Activated naive CD4-positive, alpha-beta T cell treated with anti-CD3 and anti-CD28 coated beads, Interleukin-2, amount 50 U/mL, for 24 hours (primary cell): ENCODE measurements around the gene MEIOB.
"Not testable (repeated sequence)": the region's sequence is repeated elsewhere in the genome, so short reads cannot be mapped to it uniquely, and the experiment has no call there.

ENCODE experiments used
- H3K27ac Mint-ChIP-seq: one replicate; pipeline ENCODE4 v1.8.0; 2021; ENCODE audit warnings: mild to moderate bottlenecking, mixed read lengths
- H3K27me3 Mint-ChIP-seq: one replicate; pipeline ENCODE4 v1.8.0; 2021; ENCODE audit warnings: mixed read lengths
- H3K36me3 Mint-ChIP-seq: one replicate; pipeline ENCODE4 v1.8.0; 2021; ENCODE audit warnings: mixed read lengths
- H3K4me1 Mint-ChIP-seq: one replicate; pipeline ENCODE4 v1.8.0; 2021; ENCODE audit warnings: mixed read lengths
- H3K4me3 Mint-ChIP-seq: one replicate; pipeline ENCODE4 v1.8.0; 2021; ENCODE audit warnings: mild to moderate bottlenecking, mixed read lengths
- H3K9me3 Mint-ChIP-seq: one replicate; pipeline ENCODE4 v1.8.0; 2021; ENCODE audit warnings: mixed read lengths

Gene MEIOB

DNA sequence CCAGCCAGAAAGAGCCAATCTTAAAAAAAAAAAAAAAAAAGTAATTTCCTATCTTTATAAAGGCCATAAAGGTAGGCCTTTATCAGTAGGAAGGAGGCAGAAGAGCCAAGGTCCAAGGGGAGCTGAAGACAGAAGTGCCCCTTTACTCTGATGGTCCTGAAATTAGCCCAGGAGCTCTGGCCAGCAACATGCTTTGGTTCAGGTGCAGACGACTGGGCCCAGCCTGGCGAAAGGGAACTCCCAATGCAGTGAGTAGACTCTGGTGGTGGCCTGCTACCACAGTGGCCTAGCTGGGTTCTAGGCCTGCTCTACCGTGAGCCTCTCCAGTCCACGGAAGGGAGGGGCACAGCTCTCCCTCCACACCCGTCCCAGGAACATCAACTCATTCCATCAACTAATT lies 23.1 kb upstream of the MEIOB start:
- no peaks in the 10 kb centered on the region for H3K4me1 Mint-ChIP-seq
- peaks cover 3% of the 10 kb centered on the region for H3K27me3 Mint-ChIP-seq
- no peaks in the 10 kb centered on the region for H3K9me3 Mint-ChIP-seq
- no peak overlapping the region for H3K27ac Mint-ChIP-seq
- no peak overlapping the region for H3K4me3 Mint-ChIP-seq
- no peaks in the 10 kb centered on the region for H3K36me3 Mint-ChIP-seq

DNA sequence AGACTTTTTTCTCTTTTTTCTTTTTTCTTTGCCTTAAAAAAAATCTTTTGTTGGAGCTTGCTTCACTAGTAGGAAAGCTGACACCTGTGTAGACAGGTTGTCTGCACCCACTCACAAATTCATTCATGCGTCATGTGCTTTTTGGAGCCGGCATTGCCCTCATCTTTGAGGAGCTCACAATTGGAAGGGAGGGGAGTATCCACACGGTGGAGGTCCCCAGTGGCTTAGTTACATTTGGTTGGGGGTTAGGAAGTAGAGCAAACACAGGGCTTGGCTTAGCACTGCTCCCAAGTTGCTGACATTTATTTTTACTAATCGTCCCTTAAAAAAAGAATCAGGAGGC lies 18.7 kb upstream of the MEIOB start:
- Mint-ChIP-seq H3K4me1 (no peaks in the 10 kb centered on the region), H3K36me3 (no peaks in the 10 kb centered on the region), H3K4me3 (no peak overlapping the region), H3K27ac (no peak overlapping the region), H3K27me3 (peaks cover 3% of the 10 kb centered on the region), H3K9me3 (no peaks in the 10 kb centered on the region)

DNA sequence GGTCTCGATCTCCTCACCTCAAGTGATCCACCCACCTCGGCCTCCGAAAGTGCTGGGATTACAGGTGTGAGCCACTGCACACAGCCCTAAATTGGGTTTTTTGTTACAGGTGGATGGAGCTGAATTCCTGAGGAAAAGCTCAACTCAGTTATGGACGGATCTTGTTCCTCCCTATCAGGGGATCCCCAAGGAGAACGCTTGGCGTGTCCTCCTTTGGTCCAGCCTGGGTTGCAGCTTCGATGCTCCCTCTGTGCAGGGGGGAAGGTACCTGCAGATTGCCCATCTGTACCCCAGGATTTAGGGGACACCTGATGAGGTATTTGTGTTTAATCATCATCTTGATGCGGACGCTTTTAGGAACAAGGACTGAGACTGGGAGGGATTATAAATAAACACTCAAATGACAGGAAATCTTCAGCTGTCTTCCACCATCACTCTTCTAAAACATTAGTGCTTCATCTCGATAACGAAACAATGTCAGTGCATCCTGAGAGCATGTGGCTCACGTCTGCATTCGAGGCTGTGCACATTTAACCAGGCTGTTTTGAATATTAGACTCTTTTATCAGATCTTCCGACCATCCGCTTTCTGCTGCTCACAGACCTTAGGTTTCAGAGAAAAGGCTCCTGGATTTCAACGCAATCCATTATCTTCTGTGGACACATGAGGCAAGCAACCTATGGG lies 18.2 kb upstream of the MEIOB start:
- H3K36me3 Mint-ChIP-seq = no peaks in the 10 kb centered on the region
- H3K27ac Mint-ChIP-seq = no peak overlapping the region
- no peaks in the 10 kb centered on the region for H3K4me1 Mint-ChIP-seq
- H3K9me3 Mint-ChIP-seq = no peaks in the 10 kb centered on the region
- H3K27me3 Mint-ChIP-seq = peaks cover 3% of the 10 kb centered on the region
- H3K4me3 Mint-ChIP-seq = no peak overlapping the region

DNA sequence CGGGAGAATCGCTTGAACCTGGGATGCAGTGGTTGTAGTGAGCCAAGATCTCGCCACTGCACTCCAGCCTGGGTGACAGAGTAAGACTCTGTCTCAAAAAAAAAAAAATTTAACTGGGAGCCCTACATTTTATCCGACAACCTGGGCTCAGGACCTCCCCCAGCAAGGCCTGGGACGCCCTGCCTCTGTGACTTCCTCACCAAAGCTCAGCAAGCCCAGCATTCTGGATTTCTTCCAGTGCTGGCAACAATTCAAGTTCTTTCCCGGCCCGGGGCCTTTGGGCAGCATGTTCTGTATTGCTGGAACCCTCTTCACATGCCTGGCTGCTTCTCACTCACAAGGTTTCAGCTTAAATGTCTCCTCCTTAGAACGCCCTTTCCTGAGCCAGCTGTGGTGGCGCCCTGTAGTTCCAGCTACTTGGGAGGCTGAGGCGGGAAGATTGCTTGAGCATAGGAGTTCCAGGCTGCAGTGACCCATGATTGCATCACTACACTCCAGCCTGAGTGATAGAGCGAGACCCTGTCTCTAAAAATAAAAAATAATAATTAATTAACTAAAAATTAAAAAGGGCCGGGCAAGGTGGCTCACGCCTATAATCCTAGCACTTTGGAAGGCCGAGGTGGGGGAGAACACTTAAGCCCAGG lies 15.9 kb upstream of the MEIOB start:
- Mint-ChIP-seq H3K36me3 (no peaks in the 10 kb centered on the region), H3K27ac (no peak overlapping the region), H3K27me3 (peaks cover 3% of the 10 kb centered on the region), H3K4me1 (no peaks in the 10 kb centered on the region), H3K9me3 (no peaks in the 10 kb centered on the region), H3K4me3 (no peak overlapping the region)

DNA sequence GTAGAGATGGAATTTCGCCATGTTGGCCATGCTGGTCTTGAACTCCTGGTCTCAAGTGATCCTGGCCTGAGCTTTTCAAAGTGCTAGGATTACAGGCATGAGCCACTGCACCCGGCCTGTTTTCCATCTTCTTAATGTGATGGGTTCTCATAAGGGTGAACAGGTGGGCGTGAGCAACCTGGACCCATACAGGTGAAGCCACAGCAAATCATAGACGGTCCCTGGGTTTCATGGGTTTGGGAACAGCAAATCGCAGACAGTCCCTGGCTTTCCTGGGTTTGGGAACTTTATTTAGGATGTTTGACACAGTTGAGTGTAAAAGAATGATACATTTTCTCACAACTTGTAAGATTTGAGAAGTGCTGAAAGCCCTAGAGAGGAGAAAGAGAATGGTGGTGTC lies 12.9 kb upstream of the MEIOB start:
- Mint-ChIP-seq H3K27ac (no peak overlapping the region), H3K36me3 (no peaks in the 10 kb centered on the region), H3K4me3 (no peak overlapping the region), H3K4me1 (no peaks in the 10 kb centered on the region), H3K27me3 (no peaks in the 10 kb centered on the region), H3K9me3 (no peaks in the 10 kb centered on the region)

DNA sequence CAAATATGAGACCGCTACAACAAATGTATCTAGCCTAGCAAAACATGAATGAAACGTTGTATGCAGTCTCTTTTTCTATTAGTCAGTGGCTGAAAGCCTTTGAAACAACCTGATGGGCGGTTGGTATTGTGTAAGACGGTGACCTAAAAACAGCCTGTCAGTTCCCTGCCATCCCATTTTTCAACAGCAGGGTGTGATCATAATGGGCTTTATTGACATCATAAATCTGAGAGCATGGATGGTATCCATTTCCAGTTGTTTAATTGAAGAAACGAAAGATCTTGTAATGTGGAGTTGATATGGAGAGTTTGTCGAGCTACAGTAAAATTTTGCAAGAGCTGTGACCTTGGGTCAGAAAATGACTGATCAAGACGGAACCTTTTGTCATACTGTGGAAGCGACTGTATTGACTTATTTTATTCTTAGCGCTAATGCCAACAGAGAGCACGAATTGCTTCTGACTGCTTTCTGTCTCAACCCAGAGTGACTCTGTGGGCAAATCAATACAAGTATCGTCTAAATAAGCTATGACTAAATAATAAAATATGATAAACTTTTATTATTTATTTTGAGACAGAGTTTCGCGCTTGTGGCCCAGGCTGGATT lies 12.3 kb upstream of the MEIOB start:
- no peak overlapping the region for H3K4me3 Mint-ChIP-seq
- H3K9me3 Mint-ChIP-seq = no peaks in the 10 kb centered on the region
- no peaks in the 10 kb centered on the region for H3K4me1 Mint-ChIP-seq
- H3K36me3 Mint-ChIP-seq = no peaks in the 10 kb centered on the region
- no peaks in the 10 kb centered on the region for H3K27me3 Mint-ChIP-seq
- H3K27ac Mint-ChIP-seq = no peak overlapping the region

DNA sequence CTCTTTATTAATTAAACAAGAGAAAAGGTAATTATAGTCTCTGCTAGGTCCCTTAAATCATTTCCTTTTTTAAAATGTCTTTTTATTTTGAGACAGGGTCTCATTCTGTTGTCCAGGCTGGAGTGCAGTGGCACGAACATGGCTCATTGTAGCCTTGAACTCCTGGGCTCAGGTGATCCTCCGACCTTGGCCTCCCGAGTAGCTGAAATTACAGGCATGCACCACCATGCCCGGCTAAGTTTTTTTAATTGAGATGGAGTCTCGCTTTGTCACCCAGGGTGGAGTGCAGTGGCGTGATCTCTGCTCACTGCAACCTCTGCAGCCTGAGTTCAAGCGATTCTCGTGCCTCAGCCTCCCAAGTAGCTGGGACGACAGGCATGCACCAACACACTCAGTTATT lies 9.2 kb upstream of the MEIOB start:
- not testable (repeated sequence) for H3K36me3 Mint-ChIP-seq, H3K9me3 Mint-ChIP-seq, H3K27ac Mint-ChIP-seq, H3K4me1 Mint-ChIP-seq, H3K27me3 Mint-ChIP-seq, H3K4me3 Mint-ChIP-seq

DNA sequence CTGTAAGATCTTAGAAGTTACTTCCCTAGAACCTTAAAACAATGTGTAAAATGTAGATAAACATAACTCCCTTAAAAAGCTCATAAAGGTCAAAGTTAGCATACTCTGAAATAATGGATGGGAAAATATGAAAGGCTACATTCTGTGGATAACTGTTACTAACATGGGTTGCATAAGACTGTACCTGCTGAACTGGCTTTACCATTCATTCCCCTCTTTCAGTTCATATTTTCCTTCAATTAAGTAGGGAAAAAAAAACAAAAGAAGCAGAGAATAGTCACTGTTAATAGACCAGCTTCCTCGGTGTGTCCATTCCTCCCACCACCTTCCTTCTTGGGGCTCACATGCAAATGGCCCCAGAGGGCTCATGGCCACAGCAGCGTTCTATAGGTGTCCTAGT lies 7.5 kb upstream of the MEIOB start:
- Mint-ChIP-seq H3K9me3 (no peaks in the 10 kb centered on the region), H3K36me3 (no peaks in the 10 kb centered on the region), H3K27ac (no peak overlapping the region), H3K27me3 (peaks cover 11% of the 10 kb centered on the region), H3K4me3 (no peak overlapping the region), H3K4me1 (no peaks in the 10 kb centered on the region)

DNA sequence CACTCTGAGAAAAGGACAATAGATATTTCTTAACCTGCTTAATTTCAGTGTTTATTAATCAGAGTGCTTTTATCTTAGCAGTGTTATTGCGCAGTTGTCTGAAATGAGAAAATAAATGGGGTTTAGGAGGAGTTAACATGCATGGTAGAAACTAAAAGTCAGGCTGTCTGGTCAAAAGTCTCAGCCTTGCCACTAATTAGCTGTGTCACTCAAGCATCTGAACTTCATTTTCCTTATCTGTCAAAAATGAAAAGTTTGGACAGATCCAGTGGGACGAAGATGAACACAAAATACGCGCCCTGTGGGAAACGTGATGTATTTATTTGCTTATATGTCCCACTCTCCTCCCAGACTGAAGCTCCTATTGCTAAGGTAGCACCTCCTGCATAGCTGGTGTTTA lies 6.3 kb upstream of the MEIOB start:
- H3K27ac Mint-ChIP-seq = no peak overlapping the region

DNA sequence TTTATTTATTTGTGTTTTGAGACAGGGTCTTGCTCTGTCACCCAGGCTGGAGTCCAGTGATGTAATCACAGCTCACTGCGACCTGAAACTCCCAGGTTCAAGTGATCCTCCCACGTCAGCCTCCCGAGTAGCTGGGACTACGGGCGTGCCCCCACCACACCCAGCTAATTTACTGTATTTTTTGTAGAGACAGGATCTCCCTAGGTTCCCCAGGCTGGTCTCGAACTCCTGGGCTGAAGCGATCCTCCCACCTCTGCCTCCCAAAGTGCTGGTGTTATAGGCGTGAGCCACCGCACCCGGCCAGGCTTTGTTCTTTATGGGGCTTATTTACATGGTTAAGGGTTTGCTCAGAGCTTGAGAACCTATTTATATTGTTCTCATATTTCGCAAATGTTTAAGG lies 5.8 kb upstream of the MEIOB start:
- Mint-ChIP-seq H3K4me3 (no peak overlapping the region), H3K27me3 (peaks cover 12% of the 10 kb centered on the region), H3K4me1 (no peaks in the 10 kb centered on the region), H3K27ac (no peak overlapping the region), H3K9me3 (no peaks in the 10 kb centered on the region), H3K36me3 (no peaks in the 10 kb centered on the region)

More for the DNA sequence above, 6.3 kb upstream of the MEIOB start:
- Mint-ChIP-seq H3K4me1 (no peaks in the 10 kb centered on the region), H3K9me3 (no peaks in the 10 kb centered on the region), H3K36me3 (no peaks in the 10 kb centered on the region), H3K27me3 (peaks cover 12% of the 10 kb centered on the region), H3K4me3 (no peak overlapping the region)

DNA sequence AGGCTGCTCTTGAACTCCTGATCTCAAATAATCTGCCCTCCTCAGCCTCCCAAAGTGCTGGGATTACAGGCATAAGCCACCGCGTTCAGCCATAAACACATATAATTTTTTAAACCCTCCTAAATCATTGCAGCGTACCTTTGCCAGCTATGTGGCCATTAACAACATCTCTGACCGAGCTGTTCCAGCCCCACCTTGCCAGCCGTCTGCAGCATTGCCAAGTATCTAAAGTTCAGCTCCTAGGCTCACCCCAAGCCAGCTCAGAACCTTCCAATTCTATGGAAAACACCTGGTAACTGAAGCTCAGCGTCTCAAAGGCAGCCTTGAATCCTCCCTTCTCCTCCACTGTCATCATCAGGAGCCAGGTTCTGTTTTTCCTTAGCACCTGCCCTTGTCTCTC lies 5.1 kb upstream of the MEIOB start:
- Mint-ChIP-seq H3K27me3 (peaks cover 16% of the 10 kb centered on the region), H3K4me1 (peaks cover 4% of the 10 kb centered on the region), H3K4me3 (no peak overlapping the region), H3K36me3 (peaks cover 2% of the 10 kb centered on the region), H3K27ac (no peak overlapping the region), H3K9me3 (no peaks in the 10 kb centered on the region)

DNA sequence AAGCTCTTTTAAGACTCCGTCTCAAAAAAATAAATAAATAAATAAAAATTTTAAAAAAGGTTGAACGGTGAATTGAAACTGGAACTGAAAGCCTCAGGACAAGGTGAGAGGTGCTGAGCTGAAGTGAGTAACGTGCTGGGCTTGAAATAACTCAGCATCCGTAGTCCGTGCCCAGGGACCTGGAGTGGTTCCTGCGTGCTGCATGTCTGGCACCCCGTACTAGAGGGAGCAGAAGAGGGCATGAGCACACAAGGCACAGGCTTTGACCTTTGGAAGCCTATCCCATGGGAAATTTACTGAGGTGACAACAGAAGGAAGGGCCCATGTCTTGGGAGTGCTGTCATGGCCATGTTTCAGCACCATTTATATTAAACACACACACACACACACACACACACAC lies 4.5 kb upstream of the MEIOB start:
- no peaks in the 10 kb centered on the region for H3K9me3 Mint-ChIP-seq
- peaks cover 2% of the 10 kb centered on the region for H3K36me3 Mint-ChIP-seq
- H3K4me1 Mint-ChIP-seq = peaks cover 5% of the 10 kb centered on the region
- H3K27ac Mint-ChIP-seq = no peak overlapping the region
- H3K27me3 Mint-ChIP-seq = peaks cover 16% of the 10 kb centered on the region
- H3K4me3 Mint-ChIP-seq = no peak overlapping the region

DNA sequence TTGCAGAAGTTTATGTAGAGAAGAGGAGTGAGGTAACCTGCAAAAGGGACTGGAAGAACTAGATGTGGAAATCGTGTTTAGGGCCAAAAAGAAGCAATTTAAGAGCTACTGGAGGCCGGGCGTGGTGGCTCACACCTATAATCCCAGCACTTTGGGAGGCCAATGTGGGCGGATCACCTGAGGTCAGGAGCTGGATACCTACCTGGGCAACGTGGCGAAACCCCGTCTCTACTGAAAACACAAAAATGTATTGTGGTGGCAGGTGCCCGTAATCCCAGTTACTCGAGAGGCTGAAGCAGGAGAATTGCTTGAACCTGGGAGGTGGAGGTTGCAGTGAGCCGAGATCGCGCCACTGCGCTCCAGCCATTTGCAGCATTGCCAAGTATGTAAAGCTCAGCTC lies 4.1 kb upstream of the MEIOB start:
- peaks cover 16% of the 10 kb centered on the region for H3K27me3 Mint-ChIP-seq
- not testable (repeated sequence) for H3K36me3 Mint-ChIP-seq, H3K4me3 Mint-ChIP-seq, H3K4me1 Mint-ChIP-seq, H3K27ac Mint-ChIP-seq, H3K9me3 Mint-ChIP-seq

DNA sequence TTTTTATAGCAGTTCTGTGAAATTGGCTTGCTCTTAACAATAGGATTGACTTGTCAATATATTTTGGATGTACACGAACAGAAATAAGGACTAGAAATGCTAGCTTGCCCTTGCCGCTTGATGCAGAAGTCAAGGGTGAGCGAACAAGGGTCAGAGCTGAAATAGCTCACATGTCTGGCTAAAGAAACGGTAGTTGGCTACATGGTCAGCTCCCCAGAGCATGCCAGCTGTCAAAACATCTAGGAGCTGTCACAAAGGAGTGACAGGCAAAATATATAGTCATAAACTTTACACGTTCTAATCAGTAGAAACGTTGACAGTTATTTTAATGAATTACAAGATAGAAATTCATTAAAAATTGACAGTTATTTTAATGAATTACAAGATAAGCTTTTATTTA lies 2.9 kb upstream of the MEIOB start:
- H3K4me3 Mint-ChIP-seq = no peak overlapping the region
- H3K4me1 Mint-ChIP-seq = peaks cover 5% of the 10 kb centered on the region
- no peaks in the 10 kb centered on the region for H3K9me3 Mint-ChIP-seq
- H3K27me3 Mint-ChIP-seq = peaks cover 16% of the 10 kb centered on the region
- peaks cover 2% of the 10 kb centered on the region for H3K36me3 Mint-ChIP-seq
- no peak overlapping the region for H3K27ac Mint-ChIP-seq

DNA sequence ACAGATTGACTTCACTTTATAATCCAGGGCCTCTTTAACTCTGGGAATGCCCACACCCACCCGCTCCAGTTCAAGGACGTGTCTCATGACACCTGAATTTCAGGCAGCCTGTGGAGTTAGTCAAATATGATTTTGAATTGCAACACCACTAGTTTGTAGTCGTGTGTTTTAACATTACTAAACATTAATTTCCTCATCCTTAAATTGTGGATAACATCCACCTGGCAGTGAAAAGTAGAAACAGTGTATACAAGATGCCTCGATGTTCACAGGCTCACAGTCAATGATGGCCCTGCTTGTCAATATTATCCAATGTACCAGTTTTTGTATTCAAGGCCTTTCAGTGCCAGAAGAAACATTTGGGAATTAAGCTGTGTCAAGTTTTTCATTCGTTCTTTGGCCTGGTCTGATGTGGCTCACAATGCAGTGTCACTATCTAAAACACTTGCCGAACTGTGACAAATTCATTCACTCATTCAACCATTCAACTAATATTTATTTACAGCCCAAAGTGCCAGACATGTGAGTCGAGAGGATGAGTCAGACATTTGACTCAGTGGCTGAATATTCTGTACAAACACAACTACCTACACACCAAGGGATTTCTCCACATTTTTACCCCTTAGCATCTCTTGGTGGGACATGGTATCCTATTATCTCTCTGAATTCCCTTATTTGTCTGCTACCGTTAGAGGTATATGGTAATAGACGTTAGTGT lies 1.4 kb downstream of the MEIOB start:
- Mint-ChIP-seq H3K36me3 (peaks cover 2% of the 10 kb centered on the region), H3K27ac (no peak overlapping the region), H3K27me3 (peaks cover 10% of the 10 kb centered on the region), H3K4me3 (no peak overlapping the region), H3K9me3 (no peaks in the 10 kb centered on the region), H3K4me1 (peaks cover 5% of the 10 kb centered on the region)
